ENCODE measurements around the gene REPS1.

- TF ChIP-seq, protein P1, sequence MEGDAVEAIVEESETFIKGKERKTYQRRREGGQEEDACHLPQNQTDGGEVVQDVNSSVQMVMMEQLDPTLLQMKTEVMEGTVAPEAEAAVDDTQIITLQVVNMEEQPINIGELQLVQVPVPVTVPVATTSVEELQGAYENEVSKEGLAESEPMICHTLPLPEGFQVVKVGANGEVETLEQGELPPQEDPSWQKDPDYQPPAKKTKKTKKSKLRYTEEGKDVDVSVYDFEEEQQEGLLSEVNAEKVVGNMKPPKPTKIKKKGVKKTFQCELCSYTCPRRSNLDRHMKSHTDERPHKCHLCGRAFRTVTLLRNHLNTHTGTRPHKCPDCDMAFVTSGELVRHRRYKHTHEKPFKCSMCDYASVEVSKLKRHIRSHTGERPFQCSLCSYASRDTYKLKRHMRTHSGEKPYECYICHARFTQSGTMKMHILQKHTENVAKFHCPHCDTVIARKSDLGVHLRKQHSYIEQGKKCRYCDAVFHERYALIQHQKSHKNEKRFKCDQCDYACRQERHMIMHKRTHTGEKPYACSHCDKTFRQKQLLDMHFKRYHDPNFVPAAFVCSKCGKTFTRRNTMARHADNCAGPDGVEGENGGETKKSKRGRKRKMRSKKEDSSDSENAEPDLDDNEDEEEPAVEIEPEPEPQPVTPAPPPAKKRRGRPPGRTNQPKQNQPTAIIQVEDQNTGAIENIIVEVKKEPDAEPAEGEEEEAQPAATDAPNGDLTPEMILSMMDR (conservative IDR thresholded peaks at IDR 0.05; ENCODE audit: low read length), result no peak
- TF ChIP-seq EZH2phosphoT487 (IDR thresholded peaks at IDR 0.05; ENCODE audit: borderline replicate concordance), result no peak
These were observed 40.0 kb downstream of the REPS1 start for GRCh38 chr6:138948004-138948403.

Measured in Loucy (cell line).